CD8-positive, alpha-beta memory T cell (primary cell): ENCODE data around the gene EYA2. TPM values are rescaled to one million over a fixed set of nuclear protein-coding genes. Genes with fewer than 3 reads are reported as not detected.

Experiments
- CTCF ChIA-PET: fragments of 350-600 bp; sonication (Branson Sonifier 250); formaldehyde crosslinking; loops from one replicate; lab custom pipeline; 2021; ENCODE audit warnings: antibody characterized with exemption; lab: Charles Lee
- POLR2A ChIA-PET: fragments of 350-600 bp; sonication (Branson Sonifier 250); formaldehyde crosslinking; loops from one replicate; lab custom pipeline; 2021; ENCODE audit warnings: antibody characterized with exemption; lab: Charles Lee
- DNase-seq, 5 donors: peaks; one replicate each; pipeline versions ENCODE4 v3.0.0 to v3.0.0-alpha.2; 2020 to 2022; ENCODE audit warnings: mixed read lengths in 1 of 5
- H3K27ac ChIP-seq: one replicate; pipeline ENCODE4 v1.7.0; 2013; ENCODE audit warnings: low read depth, mild to moderate bottlenecking, low read length, moderate library complexity
- H3K27me3 ChIP-seq: 2 replicates; pipeline ENCODE4 v1.7.0; 2013; ENCODE audit warnings: low read length, mild to moderate bottlenecking; ENCODE audit not compliant: insufficient read depth, poor library complexity, severe bottlenecking
- H3K36me3 ChIP-seq: 2 replicates; pipeline ENCODE4 v1.7.0; 2013; ENCODE audit warnings: mild to moderate bottlenecking, low read length, moderate library complexity; ENCODE audit not compliant: insufficient read depth
- H3K4me1 ChIP-seq: 2 replicates; pipeline ENCODE4 v1.7.0; 2013; ENCODE audit warnings: mild to moderate bottlenecking, low read length, moderate library complexity; ENCODE audit not compliant: insufficient read depth
- H3K4me3 ChIP-seq: 2 replicates; pipeline ENCODE4 v1.7.0; 2013; ENCODE audit warnings: mild to moderate bottlenecking, low read length
- H3K9me3 ChIP-seq: 2 replicates; pipeline ENCODE4 v1.7.0; 2013; ENCODE audit warnings: mild to moderate bottlenecking, low read length
- H3K27ac Mint-ChIP-seq, 8 donors: one replicate each; pipeline ENCODE4 v1.8.0; 2020 to 2021; ENCODE audit warnings: mixed read lengths in 8 of 8, mild to moderate bottlenecking in 6 of 8, inconsistent platforms in 3 of 8, moderate library complexity in 3 of 8
- H3K27me3 Mint-ChIP-seq, 2 donors: one replicate each; pipeline ENCODE4 v1.8.0; 2020 to 2021; ENCODE audit warnings: mixed read lengths in 2 of 2, mild to moderate bottlenecking in 1 of 2, moderate library complexity in 1 of 2
- H3K36me3 Mint-ChIP-seq, 3 donors: one replicate each; pipeline ENCODE4 v1.8.0; 2020 to 2021; ENCODE audit warnings: mixed read lengths in 3 of 3, inconsistent platforms in 1 of 3, mild to moderate bottlenecking in 1 of 3
- H3K4me1 Mint-ChIP-seq, 3 donors: one replicate each; pipeline ENCODE4 v1.8.0; 2020 to 2021; ENCODE audit warnings: mixed read lengths in 3 of 3, inconsistent platforms in 1 of 3, mild to moderate bottlenecking in 1 of 3
- H3K4me3 Mint-ChIP-seq, 7 donors: one replicate each; pipeline ENCODE4 v1.8.0; 2020 to 2021; ENCODE audit warnings: mixed read lengths in 7 of 7, mild to moderate bottlenecking in 6 of 7, moderate library complexity in 4 of 7, inconsistent platforms in 2 of 7
- H3K9me3 Mint-ChIP-seq, 5 donors: one replicate each; pipeline ENCODE4 v1.8.0; 2020 to 2022; ENCODE audit warnings: mixed read lengths in 5 of 5, mild to moderate bottlenecking in 3 of 5, moderate library complexity in 2 of 5, inconsistent platforms in 1 of 5
- polyA plus RNA-seq: library from polyadenylated mRNA; unstranded; fragments of 300-500 nt; fragmentation: Illumina TruSeq; gene quantifications from one replicate; pipeline ENCODE4 v1.2.3, GENCODE V29; 2021
- total RNA-seq, 2 experiments: library from RNA; stranded (reverse); gene quantifications; one replicate each; pipeline ENCODE4 v1.2.3, GENCODE V29; 2021

Gene EYA2
- total and polyA plus RNA-seq, 3 experiments from 2014 or later: not detected

DNA sequence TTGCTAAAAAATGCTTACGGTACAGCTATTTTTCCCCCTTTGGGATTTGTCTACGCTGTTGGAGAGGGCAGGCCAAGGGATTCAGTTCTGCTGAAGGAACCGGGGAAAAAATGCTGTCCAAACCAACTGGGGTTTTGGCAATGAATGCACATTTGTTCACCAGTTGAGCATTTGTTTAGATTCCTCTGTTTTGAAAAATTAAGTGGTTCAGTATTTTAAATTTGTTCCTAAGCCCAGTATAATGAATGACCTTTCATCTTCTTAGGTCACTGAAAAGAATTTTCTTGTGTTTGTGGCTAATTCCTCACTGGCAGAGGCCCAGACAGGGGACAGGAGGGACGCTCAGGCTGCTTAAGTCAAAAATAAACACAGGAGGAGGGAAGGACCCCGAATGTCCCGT, 10.8 kb upstream of the EYA2 start:
- no peaks in the 10 kb centered on the region for H3K36me3 ChIP-seq
- POLR2A ChIA-PET: no interaction called here
- H3K4me1 ChIP-seq: no peaks in the 10 kb centered on the region
- Mint-ChIP-seq H3K4me1 (no peaks in the 10 kb centered on the region), H3K27me3 (peaks cover 10 to 46% of the 10 kb centered on the region in 2 donors), H3K4me3 (no peak overlapping the region), H3K27ac (no peak overlapping the region), H3K36me3 (no peaks in the 10 kb centered on the region), H3K9me3 (peaks cover 0 to 3% (median 0%) of the 10 kb centered on the region in 5 donors)
- DNase-seq: no peak
- H3K9me3 ChIP-seq: no peaks in the 10 kb centered on the region
- CTCF ChIA-PET: no interaction called here
- no peak overlapping the region for H3K27ac ChIP-seq
- no peak overlapping the region for H3K4me3 ChIP-seq
- no peaks in the 10 kb centered on the region for H3K27me3 ChIP-seq

DNA sequence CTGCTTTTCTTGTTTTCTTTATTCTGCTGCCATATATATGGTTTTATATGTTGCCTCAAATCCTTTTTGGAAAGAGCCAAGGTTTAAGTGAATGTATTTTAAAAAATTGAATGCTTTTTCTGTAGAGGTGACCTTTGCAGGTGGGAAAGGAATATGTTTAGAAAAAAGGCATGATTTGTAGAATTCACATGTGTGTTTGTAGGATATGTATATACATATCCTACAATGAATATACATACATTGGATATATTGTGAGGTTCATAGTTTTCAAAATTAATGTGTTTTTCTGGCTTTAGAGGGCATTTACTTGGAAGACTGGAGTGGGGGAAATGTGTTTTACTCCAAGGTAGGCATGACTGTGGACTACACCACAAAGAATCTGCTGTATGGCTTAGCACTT, 4.0 kb upstream of the EYA2 start:
- ChIA-PET CTCF (no interaction called here), POLR2A (no interaction called here)
- H3K4me3 ChIP-seq: no peak overlapping the region
- H3K27me3 ChIP-seq: no peaks in the 10 kb centered on the region
- Mint-ChIP-seq H3K4me3 (no peak overlapping the region), H3K4me1 (no peaks in the 10 kb centered on the region), H3K36me3 (no peaks in the 10 kb centered on the region), H3K9me3 (peaks cover 0 to 6% (median 2%) of the 10 kb centered on the region in 5 donors), H3K27ac (no peak overlapping the region), H3K27me3 (peaks cover 18 to 49% of the 10 kb centered on the region in 2 donors)
- DNase-seq: no peak
- H3K36me3 ChIP-seq: no peaks in the 10 kb centered on the region
- H3K27ac ChIP-seq: no peak overlapping the region
- no peaks in the 10 kb centered on the region for H3K4me1 ChIP-seq
- H3K9me3 ChIP-seq: no peaks in the 10 kb centered on the region

DNA sequence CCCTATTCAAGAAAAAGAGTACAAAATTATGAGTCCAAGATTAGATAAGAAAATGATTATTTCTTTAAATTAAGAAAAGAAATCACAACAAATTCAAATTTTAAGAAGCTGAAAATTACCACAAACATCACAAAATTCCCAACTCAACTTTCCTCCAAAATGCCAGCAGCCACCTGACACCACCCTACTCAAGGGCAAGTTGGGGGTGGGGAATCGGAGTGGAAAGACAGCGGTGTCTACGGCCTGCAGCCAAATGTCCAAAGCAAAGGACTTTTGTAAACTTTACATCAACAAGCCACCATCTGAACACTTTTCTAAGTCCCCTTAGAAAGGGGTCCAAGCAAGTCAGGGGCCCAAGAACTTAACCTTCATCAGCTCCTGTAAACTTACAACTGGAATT, 1.6 kb upstream of the EYA2 start:
- Histone ChIP-seq H3K4me3 (no peak overlapping the region), H3K36me3 (no peaks in the 10 kb centered on the region), H3K4me1 (no peaks in the 10 kb centered on the region), H3K9me3 (no peaks in the 10 kb centered on the region), H3K27me3 (no peaks in the 10 kb centered on the region), H3K27ac (no peak overlapping the region)
- POLR2A ChIA-PET: no interaction called here
- CTCF ChIA-PET: no interaction called here
- peaks cover 0 to 6% (median 2%) of the 10 kb centered on the region in 5 donors for H3K9me3 Mint-ChIP-seq
- H3K4me1 Mint-ChIP-seq: no peaks in the 10 kb centered on the region
- no peaks in the 10 kb centered on the region for H3K36me3 Mint-ChIP-seq
- DNase-seq: no peak
- peaks cover 32 to 60% of the 10 kb centered on the region in 2 donors for H3K27me3 Mint-ChIP-seq
- no peak overlapping the region for H3K27ac Mint-ChIP-seq
- no peak overlapping the region for H3K4me3 Mint-ChIP-seq

DNA sequence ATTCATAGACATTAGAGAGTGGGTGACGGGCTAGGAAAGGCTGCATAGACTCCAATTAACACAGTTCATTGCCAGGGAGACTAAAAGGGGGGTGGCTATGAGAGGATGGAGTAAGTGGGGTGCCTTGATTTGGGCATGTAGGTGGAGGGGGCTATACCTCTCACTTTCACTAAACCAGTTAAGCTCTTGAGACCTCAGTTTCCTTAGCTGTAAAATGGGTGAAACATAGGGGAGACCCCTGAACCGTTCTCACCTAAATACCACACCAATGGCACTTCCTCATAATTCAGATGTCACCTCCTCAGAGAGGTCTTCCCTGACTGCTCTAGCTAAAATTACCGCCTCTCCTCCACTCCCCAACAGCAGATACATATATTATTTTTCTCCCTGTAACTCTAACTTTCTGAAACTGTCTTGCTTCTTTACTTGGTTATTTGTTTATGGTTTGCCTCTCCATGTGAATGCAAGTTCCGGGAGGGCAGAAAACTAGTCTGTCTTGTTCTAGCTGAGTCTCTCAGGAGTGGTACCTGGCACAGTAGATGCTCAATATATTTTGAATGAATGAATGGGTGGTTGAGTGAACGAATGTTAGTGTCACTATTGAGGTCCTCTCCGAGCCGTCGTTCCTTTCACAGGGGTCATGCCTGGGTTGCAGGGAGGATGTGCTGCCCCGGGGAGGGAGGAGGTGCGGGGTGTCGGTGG, 615 bp upstream of the EYA2 start:
- Histone ChIP-seq H3K27me3 (no peaks in the 10 kb centered on the region), H3K27ac (no peak overlapping the region), H3K4me1 (no peaks in the 10 kb centered on the region), H3K9me3 (no peaks in the 10 kb centered on the region), H3K36me3 (no peaks in the 10 kb centered on the region), H3K4me3 (no peak overlapping the region)
- H3K4me1 Mint-ChIP-seq: no peaks in the 10 kb centered on the region
- H3K36me3 Mint-ChIP-seq: no peaks in the 10 kb centered on the region
- DNase-seq: no peak
- POLR2A ChIA-PET: no interaction called here
- no peak overlapping the region for H3K4me3 Mint-ChIP-seq
- H3K27ac Mint-ChIP-seq: no peak overlapping the region
- CTCF ChIA-PET: no interaction called here
- H3K9me3 Mint-ChIP-seq: peaks cover 0 to 6% (median 2%) of the 10 kb centered on the region in 5 donors
- H3K27me3 Mint-ChIP-seq: peaks cover 32 to 69% of the 10 kb centered on the region in 2 donors

DNA sequence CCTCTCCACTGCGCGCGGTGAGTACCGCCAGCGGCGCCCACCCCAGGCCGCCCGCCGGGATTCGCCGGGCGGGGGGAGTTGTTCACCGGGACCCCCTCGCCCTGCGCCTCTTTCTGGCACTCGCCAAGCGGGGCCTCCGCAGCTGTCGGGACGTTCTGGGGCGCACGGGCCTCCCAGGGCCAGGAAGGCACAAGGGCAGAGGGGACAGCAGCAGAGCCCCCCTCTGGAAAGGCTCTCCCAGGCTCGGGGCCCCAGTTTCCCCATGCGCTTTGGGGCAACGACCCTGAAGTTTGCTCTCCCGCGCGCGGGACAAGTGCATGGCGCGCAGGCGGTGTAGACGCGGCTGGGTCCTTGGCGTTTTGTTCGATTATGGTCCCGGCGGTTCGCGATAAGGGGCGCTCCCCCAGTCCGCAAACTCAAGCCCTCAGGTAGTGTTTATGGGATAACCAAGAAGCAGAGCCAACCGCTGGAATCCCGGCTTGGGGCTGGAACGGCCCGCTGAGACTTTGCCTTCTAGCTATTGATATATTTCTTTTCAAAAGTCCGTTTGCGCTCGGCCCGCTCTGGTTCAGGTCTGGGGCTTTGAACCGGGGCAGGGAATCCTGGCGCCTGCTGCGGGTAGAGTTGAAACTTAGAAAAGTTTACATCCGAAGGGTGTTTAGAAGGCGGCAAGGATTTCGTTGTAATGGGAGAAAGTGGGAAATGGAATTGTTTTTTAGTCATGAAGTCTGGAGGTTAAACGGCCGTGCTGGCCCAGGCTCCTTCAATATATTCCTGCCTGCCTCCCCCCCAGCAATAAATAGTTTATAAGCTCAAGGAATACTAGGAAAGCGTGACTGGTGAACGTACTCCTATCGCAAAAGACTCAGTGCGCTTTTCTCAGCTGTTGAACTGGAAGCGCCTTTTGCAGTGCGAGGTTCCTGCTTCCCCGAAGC, 595 bp downstream of the EYA2 start:
- H3K27me3 Mint-ChIP-seq: peaks cover 32 to 72% of the 10 kb centered on the region in 2 donors

DNA sequence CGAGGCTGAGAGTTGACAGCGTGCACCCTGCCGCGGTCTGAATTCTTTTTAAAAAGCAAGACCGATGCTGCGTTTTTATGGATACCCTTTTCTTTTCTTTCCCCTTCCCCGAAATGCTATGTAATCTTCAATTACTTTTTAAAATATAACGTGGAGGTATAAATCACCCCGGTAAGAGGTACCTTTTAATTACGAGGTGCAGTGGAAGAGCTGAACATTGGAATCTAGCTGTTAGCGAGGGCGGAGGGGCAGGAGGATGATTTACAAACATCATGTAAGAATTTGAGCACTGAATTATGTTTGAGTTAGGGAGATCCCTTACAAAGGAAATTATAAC, 1.2 kb downstream of the EYA2 start:
- peaks cover 30 to 66% of the 10 kb centered on the region in 2 donors for H3K27me3 Mint-ChIP-seq
- Histone ChIP-seq H3K27me3 (no peaks in the 10 kb centered on the region), H3K9me3 (no peaks in the 10 kb centered on the region), H3K36me3 (no peaks in the 10 kb centered on the region), H3K4me1 (no peaks in the 10 kb centered on the region), H3K4me3 (no peak overlapping the region), H3K27ac (no peak overlapping the region)
- H3K4me3 Mint-ChIP-seq: no peak overlapping the region
- no peak for DNase-seq
- CTCF ChIA-PET: no interaction called here
- POLR2A ChIA-PET: no interaction called here
- peaks cover 0 to under 1% (median 0%) of the 10 kb centered on the region in 5 donors for H3K9me3 Mint-ChIP-seq
- H3K4me1 Mint-ChIP-seq: no peaks in the 10 kb centered on the region
- H3K36me3 Mint-ChIP-seq: no peaks in the 10 kb centered on the region
- H3K27ac Mint-ChIP-seq: no peak overlapping the region

More for the DNA sequence above, 595 bp downstream of the EYA2 start:
- H3K27ac Mint-ChIP-seq: no peak overlapping the region
- no peaks in the 10 kb centered on the region for H3K4me1 ChIP-seq
- DNase-seq: no peak
- no peaks in the 10 kb centered on the region for H3K36me3 Mint-ChIP-seq
- ChIA-PET CTCF (no interaction called here), POLR2A (no interaction called here)
- H3K4me3 ChIP-seq: no peak overlapping the region
- no peaks in the 10 kb centered on the region for H3K4me1 Mint-ChIP-seq
- H3K27ac ChIP-seq: no peak overlapping the region
- no peaks in the 10 kb centered on the region for H3K9me3 ChIP-seq
- H3K4me3 Mint-ChIP-seq: no peak overlapping the region
- peaks cover 0 to 6% (median 2%) of the 10 kb centered on the region in 5 donors for H3K9me3 Mint-ChIP-seq
- no peaks in the 10 kb centered on the region for H3K36me3 ChIP-seq
- H3K27me3 ChIP-seq: no peaks in the 10 kb centered on the region

DNA sequence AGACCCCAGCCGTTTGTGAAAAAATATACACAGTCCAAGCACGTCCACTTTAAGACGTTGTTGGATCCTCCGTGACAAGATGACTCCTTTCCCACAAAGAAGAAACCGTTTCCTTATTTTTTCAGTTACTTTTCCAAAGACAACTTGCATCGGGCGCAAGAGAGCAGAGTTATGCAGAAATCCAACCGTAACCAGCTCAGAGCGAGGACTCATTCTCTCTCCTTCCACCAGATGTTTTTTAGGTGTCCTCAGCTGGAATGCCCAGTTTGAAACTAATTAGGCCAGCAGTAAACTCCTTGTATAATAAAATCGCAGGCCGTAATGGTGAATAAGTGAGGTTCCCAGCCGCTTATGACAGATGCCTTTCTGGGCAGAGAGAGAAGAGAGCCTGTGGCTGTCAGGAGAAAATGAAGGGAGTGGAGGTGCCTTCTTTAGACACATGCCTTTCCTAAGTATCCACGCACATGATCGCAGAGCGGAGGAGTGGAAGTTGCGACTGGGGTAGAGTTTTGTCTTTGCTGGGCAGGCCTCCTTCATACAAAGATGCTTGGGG, 2.8 kb downstream of the EYA2 start:
- Histone ChIP-seq H3K27me3 (no peaks in the 10 kb centered on the region), H3K36me3 (no peaks in the 10 kb centered on the region), H3K9me3 (no peaks in the 10 kb centered on the region), H3K4me3 (no peak overlapping the region), H3K4me1 (no peaks in the 10 kb centered on the region), H3K27ac (no peak overlapping the region)
- no peaks in the 10 kb centered on the region for H3K9me3 Mint-ChIP-seq
- ChIA-PET POLR2A (no interaction called here), CTCF (no interaction called here)
- no peak for DNase-seq
- peaks cover 27 to 65% of the 10 kb centered on the region in 2 donors for H3K27me3 Mint-ChIP-seq
- no peaks in the 10 kb centered on the region for H3K36me3 Mint-ChIP-seq
- no peak overlapping the region for H3K4me3 Mint-ChIP-seq
- H3K27ac Mint-ChIP-seq: no peak overlapping the region
- no peaks in the 10 kb centered on the region for H3K4me1 Mint-ChIP-seq

DNA sequence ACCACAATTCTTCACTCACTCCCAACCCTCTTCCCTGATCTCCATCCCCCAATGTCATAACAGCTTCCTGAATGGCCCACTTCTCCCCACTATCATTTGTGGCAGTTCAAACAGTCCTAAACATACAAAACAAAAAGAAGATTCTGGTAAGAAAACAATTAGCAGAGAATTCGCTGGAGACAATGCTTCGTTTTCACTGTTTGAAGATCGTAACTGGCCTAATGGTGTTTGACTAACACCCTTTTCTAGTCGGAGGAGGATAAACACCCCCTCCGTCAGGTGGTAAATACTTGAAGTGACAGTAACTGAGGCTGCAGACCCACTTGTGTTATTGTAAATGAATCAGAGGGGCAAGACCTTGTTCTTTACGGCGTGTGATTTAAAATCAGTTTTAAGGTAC, 3.8 kb downstream of the EYA2 start:
- Histone ChIP-seq H3K4me1 (no peaks in the 10 kb centered on the region), H3K27ac (no peak overlapping the region), H3K36me3 (no peaks in the 10 kb centered on the region), H3K9me3 (no peaks in the 10 kb centered on the region), H3K4me3 (no peak overlapping the region), H3K27me3 (no peaks in the 10 kb centered on the region)
- POLR2A ChIA-PET: no interaction called here
- H3K27ac Mint-ChIP-seq: no peak overlapping the region
- peaks cover 26 to 59% of the 10 kb centered on the region in 2 donors for H3K27me3 Mint-ChIP-seq
- H3K4me3 Mint-ChIP-seq: no peak overlapping the region
- no peaks in the 10 kb centered on the region for H3K36me3 Mint-ChIP-seq
- no peak for DNase-seq
- no peaks in the 10 kb centered on the region for H3K4me1 Mint-ChIP-seq
- CTCF ChIA-PET: no interaction called here
- H3K9me3 Mint-ChIP-seq: no peaks in the 10 kb centered on the region
